Activated CD4-positive, alpha-beta T cell treated with anti-CD3 and anti-CD28 coated beads, Interleukin-2, amount 10 ng/mL, durations not matched to agents 7 days and 5 days (primary cell): ENCODE results near the gene ASAP2. TPM values are rescaled to one million over a fixed set of nuclear protein-coding genes. Genes with fewer than 3 reads are reported as not detected.

Experiments used
- CTCF ChIA-PET: fragments of 350-600 bp; sonication (Branson Sonifier 250); formaldehyde crosslinking; loops from one replicate; lab custom pipeline; 2021; ENCODE audit warnings: antibody characterized with exemption; lab: Charles Lee
- POLR2A ChIA-PET: fragments of 350-600 bp; sonication (Branson Sonifier 250); formaldehyde crosslinking; loops from one replicate; lab custom pipeline; 2021; ENCODE audit warnings: antibody characterized with exemption; lab: Charles Lee
- DNase-seq: peaks from one replicate; pipeline ENCODE4 v3.0.0-alpha.2; 2020
- H3K27ac Mint-ChIP-seq: one replicate; pipeline ENCODE4 v1.8.0; 2021; ENCODE audit warnings: mild to moderate bottlenecking, moderate library complexity, mixed read lengths
- H3K27me3 Mint-ChIP-seq: one replicate; pipeline ENCODE4 v1.8.0; 2021; ENCODE audit warnings: mixed read lengths
- H3K36me3 Mint-ChIP-seq: one replicate; pipeline ENCODE4 v1.8.0; 2021; ENCODE audit warnings: low read depth, mixed read lengths
- H3K4me1 Mint-ChIP-seq: one replicate; pipeline ENCODE4 v1.8.0; 2021; ENCODE audit warnings: mixed read lengths
- H3K4me3 Mint-ChIP-seq: one replicate; pipeline ENCODE4 v1.8.0; 2021; ENCODE audit warnings: mild to moderate bottlenecking, moderate library complexity, mixed read lengths
- H3K9me3 Mint-ChIP-seq: one replicate; pipeline ENCODE4 v1.8.0; 2021; ENCODE audit warnings: mixed read lengths
- total RNA-seq, 2 experiments: library from RNA; stranded (reverse); gene quantifications; one replicate each; pipeline ENCODE4 v1.2.3, GENCODE V29; 2021

ASAP2 gene
- total RNA-seq, 2 experiments from 2014 or later: 0.17 to 0.25 TPM

DNA sequence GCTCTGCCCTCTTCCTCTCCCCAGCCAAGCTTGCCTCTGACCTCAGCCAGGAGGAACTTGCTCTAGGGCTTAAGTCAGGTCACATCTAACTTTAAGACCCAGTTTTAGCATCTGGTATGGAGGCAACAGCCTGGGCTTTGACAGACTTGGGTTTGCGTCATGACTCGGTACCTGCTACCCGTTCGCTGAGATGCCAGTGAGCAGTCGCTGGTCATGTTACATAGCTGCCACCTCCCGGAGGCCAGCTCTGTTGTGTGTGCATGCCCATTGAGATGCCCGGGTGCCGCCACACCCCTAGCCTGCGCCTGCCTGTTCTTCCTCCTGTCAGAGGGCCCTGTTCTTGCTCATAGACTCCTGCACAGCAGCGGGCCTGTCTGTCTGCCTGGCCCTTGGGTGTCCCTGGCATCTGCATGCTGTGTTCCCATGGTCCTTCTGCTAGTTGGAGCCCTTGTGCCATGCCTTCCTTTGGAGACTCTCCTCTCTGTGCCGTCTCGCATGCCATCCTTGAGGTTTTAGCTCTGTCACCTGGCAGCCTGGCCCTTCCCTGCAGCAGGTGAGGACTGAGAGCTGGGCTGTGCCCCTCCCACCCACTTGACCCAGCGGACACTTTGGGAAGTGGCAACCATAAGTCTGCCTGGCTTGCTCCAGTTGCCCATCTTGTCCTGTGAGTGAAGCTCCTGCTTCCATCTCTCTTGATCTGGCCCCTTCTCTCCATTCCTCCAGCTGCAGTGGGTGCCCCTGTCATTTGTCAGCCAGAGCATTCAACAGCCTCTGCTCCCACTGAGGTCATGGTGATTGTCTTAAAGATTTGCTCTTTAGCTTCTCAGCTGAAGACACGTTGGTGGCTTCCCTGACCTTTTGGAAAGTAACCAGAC lies 24.9 kb downstream of the ASAP2 start:
- ChIA-PET POLR2A (no interaction called here), CTCF (interaction anchor here (0.5 to 0.6 kb wide), 2 partner anchors 8 to 34 kb away, joined by 3 to 4 read pairs; no protein-coding TSS in a partner anchor)
- Mint-ChIP-seq H3K36me3 (no peaks in the 10 kb centered on the region), H3K4me1 (no peaks in the 10 kb centered on the region), H3K4me3 (no peak overlapping the region), H3K27ac (no peak overlapping the region), H3K27me3 (peaks cover 15% of the 10 kb centered on the region), H3K9me3 (no peaks in the 10 kb centered on the region)
- no peak for DNase-seq

DNA sequence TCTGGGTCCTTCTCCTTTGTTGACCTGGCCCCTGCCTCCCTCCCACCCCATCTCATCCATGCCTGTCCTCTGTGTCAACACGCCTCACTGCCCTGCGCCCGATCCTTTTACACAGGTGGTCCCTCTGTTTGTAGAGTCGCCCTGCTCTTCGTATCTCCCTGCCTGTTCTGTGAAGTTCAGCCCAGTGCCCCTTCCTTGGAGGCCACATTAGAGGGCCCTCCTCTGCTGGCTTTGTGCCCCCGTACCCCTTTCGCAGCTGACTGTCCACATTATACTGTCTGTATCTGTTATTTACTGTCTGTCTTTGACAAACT lies 25.5 kb downstream of the ASAP2 start:
- H3K4me3 Mint-ChIP-seq: no peak overlapping the region
- no peak for DNase-seq
- ChIA-PET CTCF (interaction anchor here (0.5 to 0.6 kb wide), 2 partner anchors 8 to 34 kb away, joined by 3 to 4 read pairs; no protein-coding TSS in a partner anchor), POLR2A (no interaction called here)
- no peaks in the 10 kb centered on the region for H3K36me3 Mint-ChIP-seq
- H3K27me3 Mint-ChIP-seq: peaks cover 17% of the 10 kb centered on the region
- no peaks in the 10 kb centered on the region for H3K9me3 Mint-ChIP-seq
- H3K4me1 Mint-ChIP-seq: no peaks in the 10 kb centered on the region
- no peak overlapping the region for H3K27ac Mint-ChIP-seq

DNA sequence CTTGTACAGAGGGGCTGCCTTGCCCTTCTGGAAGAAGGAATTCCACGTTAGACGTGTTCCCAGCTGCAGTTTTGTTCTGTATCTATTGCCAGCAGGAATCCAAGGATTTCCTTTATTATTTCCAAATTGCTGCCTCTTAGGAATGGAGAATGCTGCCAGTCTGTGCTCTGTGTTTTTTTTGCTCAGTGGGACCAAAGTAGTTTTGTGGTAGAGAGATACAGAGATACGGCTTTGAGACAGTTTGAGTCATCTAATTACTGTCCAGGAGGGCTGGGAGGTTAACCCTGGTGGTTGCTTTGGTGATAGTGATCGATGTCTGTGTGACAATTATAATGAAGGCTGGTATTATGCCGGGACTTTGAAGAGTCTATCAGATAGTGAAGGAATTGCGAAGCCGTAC lies 26.3 kb downstream of the ASAP2 start:
- CTCF ChIA-PET: no interaction called here
- no peak for DNase-seq
- H3K27ac Mint-ChIP-seq: no peak overlapping the region
- H3K4me1 Mint-ChIP-seq: no peaks in the 10 kb centered on the region
- no peak overlapping the region for H3K4me3 Mint-ChIP-seq
- no peaks in the 10 kb centered on the region for H3K9me3 Mint-ChIP-seq
- POLR2A ChIA-PET: no interaction called here
- H3K27me3 Mint-ChIP-seq: peaks cover 19% of the 10 kb centered on the region
- no peaks in the 10 kb centered on the region for H3K36me3 Mint-ChIP-seq

DNA sequence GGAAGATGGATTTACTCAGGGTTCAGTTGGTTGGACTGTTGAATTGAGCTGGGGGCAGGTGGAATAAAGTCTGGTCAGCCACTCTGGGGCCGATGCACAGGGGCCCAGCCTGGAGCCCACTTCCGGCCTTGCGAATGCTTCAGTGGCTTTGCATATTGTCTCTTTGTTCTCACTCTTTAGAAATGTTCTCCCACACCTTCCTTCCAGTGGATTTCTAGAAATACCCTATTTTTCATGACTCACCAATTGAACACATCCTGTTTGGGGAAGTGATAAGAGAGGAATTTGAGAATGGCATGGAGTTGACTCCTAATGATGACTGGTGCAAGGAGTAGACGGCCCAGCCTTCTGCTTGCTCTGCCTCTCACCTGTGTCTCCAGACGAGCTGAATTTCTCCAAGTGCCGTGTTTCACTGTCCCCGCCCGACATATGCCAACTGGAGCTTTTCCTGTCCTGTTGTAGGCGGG lies 28.1 kb downstream of the ASAP2 start:
- no peak for DNase-seq
- no peaks in the 10 kb centered on the region for H3K4me1 Mint-ChIP-seq
- CTCF ChIA-PET: interaction anchor here (1.0 to 1.3 kb wide), 2 partner anchors 10 to 29 kb away, joined by 3 read pairs; partner anchors contain the start of gene ASAP2
- no peak overlapping the region for H3K27ac Mint-ChIP-seq
- POLR2A ChIA-PET: no interaction called here
- H3K9me3 Mint-ChIP-seq: no peaks in the 10 kb centered on the region
- no peaks in the 10 kb centered on the region for H3K36me3 Mint-ChIP-seq
- H3K4me3 Mint-ChIP-seq: no peak overlapping the region
- peaks cover 18% of the 10 kb centered on the region for H3K27me3 Mint-ChIP-seq

DNA sequence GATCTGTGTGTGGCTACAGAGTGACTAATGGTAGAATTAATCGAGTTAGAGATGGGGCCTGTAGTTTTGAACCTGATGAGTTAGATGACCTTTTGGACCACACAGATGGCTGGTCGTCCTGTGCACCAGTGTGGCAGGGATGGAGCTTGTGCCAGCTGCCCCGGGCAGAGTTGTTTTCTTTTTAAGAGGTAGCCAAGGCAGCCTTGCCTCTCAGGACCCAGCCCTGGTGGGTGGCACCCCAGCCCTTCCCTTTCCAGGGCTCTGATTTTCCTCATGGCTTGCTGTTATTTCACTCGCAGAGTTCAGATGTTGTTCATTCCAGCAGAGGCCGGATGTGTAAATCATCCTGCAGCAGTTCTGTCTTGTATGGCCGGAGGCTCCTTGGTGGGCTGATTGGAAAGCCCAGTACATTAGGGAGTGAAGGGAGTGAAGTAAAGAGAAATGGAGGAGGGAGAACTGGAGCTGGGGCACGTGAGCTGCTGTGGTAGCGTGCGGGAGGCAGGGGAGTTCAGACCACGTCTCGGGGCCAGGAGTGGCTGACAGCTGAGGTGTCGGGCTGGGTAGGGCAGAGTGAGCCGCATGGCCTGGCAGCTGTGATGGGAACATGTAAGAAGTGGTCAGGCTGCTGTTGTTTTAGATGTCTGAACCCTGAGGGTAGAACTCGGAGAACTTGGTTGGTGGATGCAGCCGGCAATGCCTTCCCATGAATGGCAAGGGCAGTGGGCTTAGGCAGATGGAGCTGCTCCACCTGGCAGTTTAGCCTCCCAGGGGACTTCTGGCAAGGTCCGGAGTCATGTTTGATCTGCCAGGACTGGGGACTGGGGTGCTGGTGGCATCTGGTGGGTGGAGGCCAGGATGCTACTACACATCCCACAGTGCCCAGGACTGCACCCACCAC lies 28.8 kb downstream of the ASAP2 start:
- no peaks in the 10 kb centered on the region for H3K36me3 Mint-ChIP-seq
- H3K27ac Mint-ChIP-seq: peak overlapping the region; percentile 58
- no peak for DNase-seq
- H3K4me3 Mint-ChIP-seq: no peak overlapping the region
- ChIA-PET POLR2A (no interaction called here), CTCF (interaction anchor here (1.3 kb wide), 1 partner anchor 29 kb away, joined by 3 read pairs; the partner anchor contains the start of gene ASAP2)
- H3K4me1 Mint-ChIP-seq: no peaks in the 10 kb centered on the region
- H3K9me3 Mint-ChIP-seq: no peaks in the 10 kb centered on the region
- peaks cover 17% of the 10 kb centered on the region for H3K27me3 Mint-ChIP-seq

DNA sequence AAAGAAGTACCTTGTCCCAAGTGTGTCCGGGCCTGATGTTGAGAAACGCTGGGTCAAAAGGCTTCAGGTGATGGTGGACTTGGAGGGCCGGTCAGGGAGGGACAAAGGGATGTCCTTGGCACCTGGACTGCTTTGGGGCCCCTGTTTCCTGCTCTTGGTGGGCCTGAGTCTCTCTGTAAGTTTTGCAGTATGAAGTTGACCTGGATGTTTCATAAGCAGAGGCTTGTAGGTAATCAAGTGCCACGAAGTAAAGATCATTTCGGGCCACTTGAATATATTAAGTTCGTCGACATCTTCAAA lies 29.4 kb downstream of the ASAP2 start:
- POLR2A ChIA-PET: no interaction called here
- H3K4me3 Mint-ChIP-seq: no peak overlapping the region

DNA sequence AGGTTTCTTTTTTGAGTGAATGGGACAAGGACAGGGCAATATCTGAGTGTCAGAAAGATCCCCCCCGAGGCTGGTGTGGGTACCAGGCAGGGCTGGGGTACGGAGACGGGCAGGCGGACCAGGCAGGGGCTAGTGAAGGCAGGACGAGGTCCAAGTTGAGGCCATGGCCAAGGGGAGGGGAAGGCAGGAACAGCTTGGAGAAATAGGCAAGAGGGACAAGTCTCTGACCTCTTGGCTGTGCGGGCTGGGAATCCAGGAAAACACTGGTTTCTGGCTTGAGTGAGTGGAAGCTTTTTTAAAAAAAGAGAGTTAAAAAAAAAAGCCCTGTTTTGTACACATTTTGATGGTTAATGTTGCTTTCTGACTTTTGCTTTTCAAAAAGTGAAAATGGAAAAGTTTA lies 30.3 kb downstream of the ASAP2 start:
- Mint-ChIP-seq H3K36me3 (no peaks in the 10 kb centered on the region), H3K27ac (no peak overlapping the region), H3K9me3 (no peaks in the 10 kb centered on the region), H3K4me3 (no peak overlapping the region), H3K4me1 (no peaks in the 10 kb centered on the region), H3K27me3 (peaks cover 13% of the 10 kb centered on the region)
- POLR2A ChIA-PET: no interaction called here
- no peak for DNase-seq
- CTCF ChIA-PET: interaction anchor here (1.2 kb wide), 1 partner anchor 9 kb away, joined by 3 read pairs; no protein-coding TSS in a partner anchor

More for the DNA sequence above, 29.4 kb downstream of the ASAP2 start:
- CTCF ChIA-PET: no interaction called here
- Mint-ChIP-seq H3K9me3 (no peaks in the 10 kb centered on the region), H3K4me1 (no peaks in the 10 kb centered on the region), H3K36me3 (no peaks in the 10 kb centered on the region), H3K27ac (no peak overlapping the region), H3K27me3 (peaks cover 17% of the 10 kb centered on the region)
- no peak for DNase-seq

DNA sequence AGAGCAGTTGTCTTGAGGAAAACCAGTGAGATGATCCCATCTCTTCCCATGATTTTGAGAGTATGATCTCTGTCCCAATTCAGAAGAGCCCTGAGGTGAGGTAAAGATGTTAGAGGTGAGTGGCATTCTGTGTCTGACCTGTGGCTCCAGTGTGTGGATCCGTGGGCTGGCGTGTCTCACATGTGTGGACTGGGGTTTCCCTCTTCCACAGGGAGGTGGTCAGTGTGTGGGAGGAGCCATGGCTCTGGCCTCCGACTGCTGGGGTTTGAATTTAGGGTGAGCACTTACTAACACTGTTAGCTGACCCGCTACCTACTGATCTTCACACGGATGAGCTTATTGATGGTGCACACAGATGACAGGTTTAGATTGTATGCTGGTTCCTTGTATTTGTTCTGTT lies 31.2 kb downstream of the ASAP2 start:
- CTCF ChIA-PET: interaction anchor here (1.2 kb wide), 1 partner anchor 8 kb away, joined by 3 read pairs; no protein-coding TSS in a partner anchor
- peaks cover 9% of the 10 kb centered on the region for H3K27me3 Mint-ChIP-seq
- H3K27ac Mint-ChIP-seq: no peak overlapping the region
- no peaks in the 10 kb centered on the region for H3K36me3 Mint-ChIP-seq
- H3K9me3 Mint-ChIP-seq: no peaks in the 10 kb centered on the region
- H3K4me3 Mint-ChIP-seq: no peak overlapping the region
- no peaks in the 10 kb centered on the region for H3K4me1 Mint-ChIP-seq
- POLR2A ChIA-PET: interaction anchor here (0.6 kb wide), 1 partner anchor 14 kb away, joined by 3 read pairs; no protein-coding TSS in a partner anchor
- DNase-seq: no peak

DNA sequence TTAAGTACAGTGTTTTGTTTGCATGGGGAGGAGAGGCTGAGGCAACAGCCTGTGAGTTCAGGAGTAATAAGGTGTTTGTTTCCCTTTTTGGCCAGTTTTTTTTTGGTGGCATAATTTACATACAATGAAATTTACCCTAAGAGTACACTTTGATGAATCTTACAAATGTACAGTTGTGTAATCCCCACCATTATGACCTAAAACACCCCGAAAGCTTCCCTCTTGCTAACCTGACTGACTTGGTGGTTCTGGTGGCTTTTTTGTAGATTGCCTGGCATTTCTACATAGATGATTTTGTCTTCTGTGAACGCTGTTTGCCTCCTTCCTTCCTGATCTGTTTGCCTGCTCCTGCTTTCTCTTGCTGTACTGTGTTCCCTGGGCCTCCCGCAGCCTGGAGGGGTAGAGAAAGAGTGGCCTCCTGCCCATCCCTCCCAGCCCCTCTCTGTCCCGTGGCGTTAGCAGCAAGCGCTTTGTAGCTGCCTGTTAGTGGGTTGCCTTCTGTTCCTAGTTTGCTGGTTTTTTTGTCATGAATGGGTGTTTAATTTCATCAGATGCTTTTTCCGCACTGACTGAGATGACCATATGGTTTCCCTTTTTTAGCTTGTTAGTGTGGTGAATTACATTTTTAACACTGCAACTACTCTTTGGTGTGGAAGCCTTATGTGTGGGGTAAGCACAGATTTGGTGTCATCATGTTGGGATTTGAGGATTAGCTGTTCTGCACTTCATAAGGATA lies 32.1 kb downstream of the ASAP2 start:
- Mint-ChIP-seq H3K36me3 (no peaks in the 10 kb centered on the region), H3K9me3 (no peaks in the 10 kb centered on the region), H3K4me1 (no peaks in the 10 kb centered on the region), H3K27ac (no peak overlapping the region), H3K27me3 (peaks cover 9% of the 10 kb centered on the region), H3K4me3 (no peak overlapping the region)
- POLR2A ChIA-PET: interaction anchor here (0.6 kb wide), 1 partner anchor 15 kb away, joined by 3 read pairs; no protein-coding TSS in a partner anchor
- DNase-seq: no peak
- CTCF ChIA-PET: no interaction called here

DNA sequence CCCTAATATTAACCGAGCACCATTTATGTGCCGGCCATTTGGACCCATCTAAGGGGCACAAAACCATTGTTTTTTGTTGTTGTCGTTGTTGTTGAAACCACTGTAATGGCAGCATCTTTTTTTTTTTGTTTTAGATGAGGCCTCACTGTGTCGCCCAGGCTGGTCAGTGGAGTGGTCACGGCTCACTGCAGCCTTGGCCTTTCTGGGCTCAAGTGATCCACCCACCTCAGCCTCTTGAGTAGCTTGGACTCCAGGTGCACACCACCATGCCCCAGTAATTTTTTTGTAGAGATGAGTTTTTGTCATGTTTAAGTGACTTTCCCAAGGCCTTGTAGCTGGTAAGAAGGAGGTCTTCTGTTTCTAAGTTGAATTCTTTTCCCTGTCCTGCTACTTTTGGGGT lies 33.0 kb downstream of the ASAP2 start:
- ChIA-PET POLR2A (no interaction called here), CTCF (interaction anchor here (0.6 to 0.9 kb wide), 2 partner anchors 8 to 810 kb away, joined by 3 to 4 read pairs; no protein-coding TSS in a partner anchor)
- Mint-ChIP-seq H3K27me3 (peaks cover 9% of the 10 kb centered on the region), H3K4me3 (no peak overlapping the region), H3K9me3 (no peaks in the 10 kb centered on the region), H3K4me1 (no peaks in the 10 kb centered on the region), H3K36me3 (no peaks in the 10 kb centered on the region), H3K27ac (no peak overlapping the region)
- no peak for DNase-seq

DNA sequence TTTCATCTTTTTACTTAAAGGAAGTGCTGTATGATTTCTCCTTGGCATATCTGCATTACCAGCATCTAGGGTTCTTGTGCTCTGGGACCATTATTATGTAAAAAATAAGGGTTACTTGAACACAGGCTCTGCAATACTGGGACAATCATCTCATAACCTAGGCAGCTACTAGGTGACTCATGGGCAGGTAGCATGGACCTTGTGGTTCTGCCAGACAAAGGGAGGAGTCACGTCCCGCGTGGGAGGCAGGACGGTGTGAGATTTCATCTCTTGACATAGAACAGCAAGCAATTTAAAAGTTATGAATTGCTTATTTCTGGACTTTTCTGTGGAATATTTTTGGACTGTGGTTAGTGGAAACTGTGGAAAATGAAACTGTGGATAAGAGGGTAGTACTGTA lies 34.1 kb downstream of the ASAP2 start:
- H3K27me3 Mint-ChIP-seq: peaks cover 9% of the 10 kb centered on the region
- no peak for DNase-seq
- H3K36me3 Mint-ChIP-seq: no peaks in the 10 kb centered on the region
- ChIA-PET POLR2A (no interaction called here), CTCF (interaction anchor here (0.7 to 0.9 kb wide), 2 partner anchors 437 to 809 kb away, joined by 3 read pairs; no protein-coding TSS in a partner anchor)
- H3K9me3 Mint-ChIP-seq: no peaks in the 10 kb centered on the region
- no peaks in the 10 kb centered on the region for H3K4me1 Mint-ChIP-seq
- H3K4me3 Mint-ChIP-seq: no peak overlapping the region
- H3K27ac Mint-ChIP-seq: no peak overlapping the region

DNA sequence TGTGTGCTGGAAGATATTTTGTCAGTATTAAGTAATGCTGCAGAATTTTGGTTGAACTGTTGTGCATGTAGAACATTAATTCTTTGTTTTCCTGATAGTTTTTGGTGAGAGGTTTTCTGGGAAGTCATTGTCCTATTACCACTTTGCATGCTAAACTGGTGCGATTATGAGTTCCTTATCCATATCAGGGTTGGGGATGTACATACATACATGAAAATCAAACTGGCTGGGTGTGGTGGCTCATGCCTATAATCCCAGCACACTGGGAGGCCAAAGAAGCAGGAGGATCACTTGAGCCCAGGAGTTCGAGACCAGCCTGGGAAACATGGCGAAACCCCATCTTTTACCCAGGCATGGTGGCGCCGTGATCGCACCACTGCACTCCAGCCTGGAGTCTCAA lies 34.6 kb downstream of the ASAP2 start:
- Mint-ChIP-seq H3K27ac (no peak overlapping the region), H3K4me3 (no peak overlapping the region), H3K27me3 (peaks cover 9% of the 10 kb centered on the region), H3K36me3 (no peaks in the 10 kb centered on the region), H3K9me3 (no peaks in the 10 kb centered on the region), H3K4me1 (no peaks in the 10 kb centered on the region)
- CTCF ChIA-PET: no interaction called here
- POLR2A ChIA-PET: no interaction called here
- DNase-seq: no peak
